AG09309 (cell line): ENCODE results near the gene RBM15.

Experiments used
- DNase-seq: peaks from one replicate; pipeline ENCODE4 v3.0.0-alpha.2; 2010; ENCODE audit warnings: low read depth
- H3K4me3 ChIP-seq: 2 replicates; pipeline ENCODE4 v1.5.1; 2011; ENCODE audit warnings: mild to moderate bottlenecking, low read depth, low read length, moderate library complexity; ENCODE audit not compliant: control insufficient read depth
- TF ChIP-seq, protein P1 (sequence below): IDR thresholded peaks from 2 replicates; pipeline ENCODE4 v1.5.1; 2011; ENCODE audit warnings: mild to moderate bottlenecking, low read depth, low read length, inconsistent platforms; ENCODE audit not compliant: insufficient read depth, control insufficient read depth; ENCODE audit errors: missing control alignments

RBM15 gene

DNA sequence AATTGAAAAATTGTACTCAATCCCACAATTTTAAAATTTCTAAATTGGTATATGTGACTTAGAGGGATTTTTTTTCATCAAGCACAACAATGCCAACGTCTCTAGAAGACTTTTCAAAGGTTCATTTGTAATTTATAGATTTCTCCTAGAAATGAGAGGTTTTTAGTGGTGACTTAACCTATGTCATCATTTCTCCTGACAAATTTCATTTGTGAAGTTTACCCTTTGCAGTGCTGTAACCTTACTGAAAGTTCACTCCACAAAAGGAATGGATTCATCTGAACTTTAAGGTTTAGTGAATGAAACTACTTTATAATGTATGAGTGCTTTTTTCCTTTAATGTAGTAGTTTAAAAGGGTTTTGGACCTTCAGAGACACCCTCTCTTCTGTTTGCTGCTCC, 16.1 kb downstream of the RBM15 start:
- TF ChIP-seq, protein P1, sequence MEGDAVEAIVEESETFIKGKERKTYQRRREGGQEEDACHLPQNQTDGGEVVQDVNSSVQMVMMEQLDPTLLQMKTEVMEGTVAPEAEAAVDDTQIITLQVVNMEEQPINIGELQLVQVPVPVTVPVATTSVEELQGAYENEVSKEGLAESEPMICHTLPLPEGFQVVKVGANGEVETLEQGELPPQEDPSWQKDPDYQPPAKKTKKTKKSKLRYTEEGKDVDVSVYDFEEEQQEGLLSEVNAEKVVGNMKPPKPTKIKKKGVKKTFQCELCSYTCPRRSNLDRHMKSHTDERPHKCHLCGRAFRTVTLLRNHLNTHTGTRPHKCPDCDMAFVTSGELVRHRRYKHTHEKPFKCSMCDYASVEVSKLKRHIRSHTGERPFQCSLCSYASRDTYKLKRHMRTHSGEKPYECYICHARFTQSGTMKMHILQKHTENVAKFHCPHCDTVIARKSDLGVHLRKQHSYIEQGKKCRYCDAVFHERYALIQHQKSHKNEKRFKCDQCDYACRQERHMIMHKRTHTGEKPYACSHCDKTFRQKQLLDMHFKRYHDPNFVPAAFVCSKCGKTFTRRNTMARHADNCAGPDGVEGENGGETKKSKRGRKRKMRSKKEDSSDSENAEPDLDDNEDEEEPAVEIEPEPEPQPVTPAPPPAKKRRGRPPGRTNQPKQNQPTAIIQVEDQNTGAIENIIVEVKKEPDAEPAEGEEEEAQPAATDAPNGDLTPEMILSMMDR = no peak
- DNase-seq = no peak
- no peak overlapping the region for H3K4me3 ChIP-seq

GRCh38 chr1:110356379-110356778, 17.2 kb downstream of the RBM15 start:
- TF ChIP-seq, protein P1 = no peak
- no peak for DNase-seq
- no peak overlapping the region for H3K4me3 ChIP-seq

GRCh38 chr1:110360431-110360830, 21.3 kb downstream of the RBM15 start:
- TF ChIP-seq, protein P1 = no peak
- no peak for DNase-seq
- no peak overlapping the region for H3K4me3 ChIP-seq

GRCh38 chr1:110361856-110362255, 22.7 kb downstream of the RBM15 start:
- H3K4me3 ChIP-seq = no peak overlapping the region
- TF ChIP-seq, protein P1 = no peak
- DNase-seq = no peak

DNA sequence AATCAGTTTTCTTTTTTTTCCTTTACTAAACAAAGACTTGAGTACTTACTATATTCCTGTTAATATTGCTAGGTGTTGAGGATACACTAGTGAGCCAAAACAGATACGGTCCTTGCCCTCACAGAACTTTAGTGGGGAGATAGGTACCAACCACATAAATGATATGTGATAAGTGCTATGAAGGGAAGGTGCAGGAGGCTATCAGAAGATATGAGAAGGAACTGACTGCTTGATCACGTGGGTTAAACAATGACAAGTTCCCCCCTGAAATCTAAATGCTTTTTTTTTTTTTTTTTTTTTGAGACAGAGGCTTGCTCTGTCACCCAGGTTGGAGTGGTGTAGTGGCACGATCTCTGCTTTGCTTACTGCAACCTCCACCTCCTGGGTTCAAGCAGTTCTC, 25.0 kb downstream of the RBM15 start:
- no peak for DNase-seq
- TF ChIP-seq, protein P1 = no peak
- H3K4me3 ChIP-seq = no peak overlapping the region

- TF ChIP-seq, protein P1 = no peak
- DNase-seq = peak; percentile 16
- H3K4me3 ChIP-seq = no peak overlapping the region
Measured at GRCh38 chr1:110370827-110371226, 31.6 kb downstream of the RBM15 start.

DNA sequence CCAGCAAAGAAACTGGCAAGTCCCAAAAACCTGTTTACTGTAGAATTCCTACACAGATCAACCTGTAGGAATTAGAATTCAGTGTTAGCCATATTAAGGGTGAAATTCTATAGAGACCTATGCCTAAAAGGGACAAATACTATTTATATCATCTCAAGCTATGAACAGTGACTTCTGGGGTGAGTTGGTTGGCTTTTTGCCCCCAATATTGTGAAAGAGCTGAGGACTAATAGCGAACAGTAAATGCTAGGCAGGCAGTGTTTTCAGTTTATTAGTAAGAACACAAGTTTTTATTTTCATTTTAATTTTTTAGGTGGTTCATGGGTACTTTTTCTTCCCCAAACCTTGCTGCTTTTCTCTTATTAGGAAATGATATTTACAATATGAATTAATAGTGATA, 36.3 kb downstream of the RBM15 start:
- no peak for DNase-seq
- TF ChIP-seq, protein P1 = no peak
- H3K4me3 ChIP-seq = no peak overlapping the region
